22Rv1 (cell line): ENCODE measurements around the gene TDO2.

ENCODE experiments used
- H3K27ac ChIP-seq: fragments of 450-650 bp; 2 replicates; pipeline ENCODE4 v1.5.1; 2017
- CTCF ChIP-seq: fragments of 450-650 bp; IDR thresholded peaks from 2 replicates; pipeline ENCODE4 v1.5.1; 2017; ENCODE audit warnings: mild to moderate bottlenecking
- ZFX ChIP-seq: fragments of 450-650 bp; IDR thresholded peaks from 2 replicates; pipeline ENCODE4 v1.6.1; 2017; ENCODE audit warnings: antibody characterized with exemption, borderline replicate concordance

The TDO2 gene

GRCh38 chr4:155907556-155907955 lies 4.1 kb downstream of the TDO2 start:
- no peak for TF ChIP-seq CTCF
- TF ChIP-seq ZFX = no peak
- no peak overlapping the region for H3K27ac ChIP-seq

GRCh38 chr4:155908187-155909139 lies 5.0 kb downstream of the TDO2 start:
- TF ChIP-seq CTCF (no peak), ZFX (no peak)
- H3K27ac ChIP-seq = no peak overlapping the region

GRCh38 chr4:155909615-155910226 lies 6.2 kb downstream of the TDO2 start:
- no peak overlapping the region for H3K27ac ChIP-seq
- TF ChIP-seq CTCF (no peak), ZFX (no peak)

GRCh38 chr4:155911905-155912304 lies 8.4 kb downstream of the TDO2 start:
- no peak overlapping the region for H3K27ac ChIP-seq
- no peak for TF ChIP-seq ZFX
- TF ChIP-seq CTCF = no peak

- TF ChIP-seq ZFX (no peak), CTCF (no peak)
- H3K27ac ChIP-seq = no peak overlapping the region
Measured at GRCh38 chr4:155914782-155915181, 11.3 kb downstream of the TDO2 start.

GRCh38 chr4:155921597-155921996 lies 18.1 kb downstream of the TDO2 start:
- TF ChIP-seq CTCF (no peak), ZFX (no peak)
- no peak overlapping the region for H3K27ac ChIP-seq

- no peak for TF ChIP-seq CTCF
- no peak overlapping the region for H3K27ac ChIP-seq
Measured at GRCh38 chr4:155924637-155925036, 21.1 kb downstream of the TDO2 start.
